Peyer's patch (tissue), 4 donors: Measurements from ENCODE around the gene CCDC192.

Experiments used
- CTCF ChIP-seq, 6 experiments: fragments of 450-650 bp in 4 of 6; fragments of 200-600 bp in 2 of 6; sonication (generic) in 1 of 6; IDR thresholded peaks; one replicate each; pipeline ENCODE4 v1.5.1; 2017 to 2019; ENCODE audit warnings: antibody characterized with exemption in 6 of 6, mild to moderate bottlenecking in 3 of 6, moderate library complexity in 1 of 6
- POLR2A ChIP-seq, 2 donors: fragments of 450-650 bp; IDR thresholded peaks; one replicate each; pipeline ENCODE4 v1.5.1; 2017; ENCODE audit warnings: antibody characterized with exemption in 2 of 2, mild to moderate bottlenecking in 2 of 2, moderate library complexity in 2 of 2

- TF ChIP-seq POLR2A (IDR thresholded peaks at IDR 0.05) (no peak), CTCF (IDR thresholded peaks at IDR 0.05) (no peak)
Observed at GRCh38 chr5:127851964-127852363, 148.8 kb downstream of the CCDC192 start.
